GM12873 (cell line): ENCODE data around the gene GAREM2.

Source experiments
- CTCF ChIP-seq: IDR thresholded peaks from 2 replicates; pipeline ENCODE4 v1.5.1; 2012; ENCODE audit warnings: low read depth, mild to moderate bottlenecking, moderate library complexity, low read length, control low read depth; ENCODE audit not compliant: insufficient read depth; ENCODE audit errors: missing control alignments

Gene GAREM2

GRCh38 chr2:26177122-26177521, 4.2 kb downstream of the GAREM2 start:
- no peak for TF ChIP-seq CTCF

- TF ChIP-seq CTCF: no peak
These were observed 5.4 kb downstream of the GAREM2 start for GRCh38 chr2:26178246-26178645.

- no peak for TF ChIP-seq CTCF
These were observed 6.0 kb downstream of the GAREM2 start for GRCh38 chr2:26178746-26179436.

- TF ChIP-seq CTCF: no peak
These were observed 6.6 kb downstream of the GAREM2 start for GRCh38 chr2:26179446-26179913.

GRCh38 chr2:26182441-26182840, 9.6 kb downstream of the GAREM2 start:
- no peak for TF ChIP-seq CTCF

GRCh38 chr2:26182887-26183630, 10.2 kb downstream of the GAREM2 start:
- TF ChIP-seq CTCF: no peak

- TF ChIP-seq CTCF: no peak
These were observed 11.2 kb downstream of the GAREM2 start for GRCh38 chr2:26184121-26184520.
